ENCODE measurements around the gene TEX19.

The TEX19 gene

GRCh38 chr17:82382933-82383255 is 23.8 kb downstream of the TEX19 start:
- TF ChIP-seq CTCF (IDR thresholded peaks at IDR 0.05; ENCODE audit: low read depth, low read length): no peak
- no peak for DNase-seq (ENCODE audit: extremely low read depth, low read depth)

- TF ChIP-seq CTCF (IDR thresholded peaks at IDR 0.05; ENCODE audit: low read depth, low read length): no peak
- no peak for DNase-seq (ENCODE audit: extremely low read depth, low read depth)
Measured at GRCh38 chr17:82383411-82383810, 24.4 kb downstream of the TEX19 start.

GRCh38 chr17:82384051-82384729 is 25.1 kb downstream of the TEX19 start:
- no peak for DNase-seq (ENCODE audit: extremely low read depth, low read depth)
- TF ChIP-seq CTCF (IDR thresholded peaks at IDR 0.05; ENCODE audit: low read depth, low read length): no peak

- peak; percentile 16 for DNase-seq (ENCODE audit: extremely low read depth, low read depth)
- TF ChIP-seq CTCF (IDR thresholded peaks at IDR 0.05; ENCODE audit: low read depth, low read length): no peak
Measured at GRCh38 chr17:82384730-82385481, 25.9 kb downstream of the TEX19 start.

GRCh38 chr17:82385559-82386254 is 26.7 kb downstream of the TEX19 start:
- no peak for TF ChIP-seq CTCF (IDR thresholded peaks at IDR 0.05; ENCODE audit: low read depth, low read length)
- DNase-seq (ENCODE audit: extremely low read depth, low read depth): no peak

GRCh38 chr17:82386255-82386831 is 27.3 kb downstream of the TEX19 start:
- no peak for TF ChIP-seq CTCF (IDR thresholded peaks at IDR 0.05; ENCODE audit: low read depth, low read length)
- no peak for DNase-seq (ENCODE audit: extremely low read depth, low read depth)

Data from AG09319 (cell line).